ENCODE data around the gene ELP6. TPM values are rescaled to one million over a fixed set of nuclear protein-coding genes. Genes with fewer than 3 reads are reported as not detected.
"Not testable (repeated sequence)": the region's sequence is repeated elsewhere in the genome, so short reads cannot be mapped to it uniquely, and the experiment has no call there.

The ELP6 gene
- total RNA-seq, 1 donor from 2014 or later, result 17.6 TPM

DNA sequence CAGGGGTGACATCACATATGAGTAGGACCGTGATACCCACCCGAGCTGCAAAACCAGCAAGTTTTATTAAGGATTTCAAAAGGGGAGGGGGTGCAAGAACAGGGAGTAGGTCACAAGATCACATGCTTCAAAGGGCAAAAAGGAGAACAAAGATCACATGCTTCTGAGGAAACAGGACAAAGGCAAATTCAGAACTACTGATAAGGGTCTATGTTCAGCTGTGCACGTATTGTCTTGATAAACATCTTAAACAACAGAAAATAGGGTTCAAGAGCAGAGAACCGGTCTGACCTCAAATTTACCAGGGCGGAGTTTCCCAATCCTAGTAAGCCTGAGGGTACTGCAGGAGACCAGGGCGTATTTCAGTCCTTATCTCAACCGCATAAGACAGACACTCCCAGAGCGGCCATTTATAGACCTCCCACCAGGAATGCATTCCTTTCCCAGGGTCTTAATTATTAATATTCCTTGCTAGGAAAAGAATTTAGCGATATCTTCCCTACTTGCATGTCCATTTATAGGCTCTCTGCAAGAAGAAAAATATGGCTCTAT lies 53.9 kb downstream of the ELP6 start:
- DNase-seq, result not testable (repeated sequence)

DNA sequence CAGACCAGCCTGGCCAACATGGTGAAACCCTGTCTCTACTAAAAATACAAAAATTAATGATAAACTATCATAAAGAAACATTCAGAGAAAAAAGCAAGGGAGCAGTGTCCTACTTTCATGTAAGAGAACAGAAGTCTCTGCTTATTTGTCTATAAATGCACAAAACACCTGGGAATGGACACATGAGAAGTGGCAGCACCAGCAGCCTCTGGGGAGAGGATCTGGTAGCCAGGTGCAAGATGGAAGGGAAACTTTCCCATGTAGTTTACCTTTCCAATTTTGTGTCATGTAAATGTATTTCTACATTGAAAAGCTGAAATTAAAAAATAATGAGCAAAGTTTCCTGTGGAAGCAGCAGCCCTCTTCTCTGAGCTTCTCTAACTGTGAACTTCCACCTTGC lies 56.5 kb downstream of the ELP6 start:
- no peak for DNase-seq

DNA sequence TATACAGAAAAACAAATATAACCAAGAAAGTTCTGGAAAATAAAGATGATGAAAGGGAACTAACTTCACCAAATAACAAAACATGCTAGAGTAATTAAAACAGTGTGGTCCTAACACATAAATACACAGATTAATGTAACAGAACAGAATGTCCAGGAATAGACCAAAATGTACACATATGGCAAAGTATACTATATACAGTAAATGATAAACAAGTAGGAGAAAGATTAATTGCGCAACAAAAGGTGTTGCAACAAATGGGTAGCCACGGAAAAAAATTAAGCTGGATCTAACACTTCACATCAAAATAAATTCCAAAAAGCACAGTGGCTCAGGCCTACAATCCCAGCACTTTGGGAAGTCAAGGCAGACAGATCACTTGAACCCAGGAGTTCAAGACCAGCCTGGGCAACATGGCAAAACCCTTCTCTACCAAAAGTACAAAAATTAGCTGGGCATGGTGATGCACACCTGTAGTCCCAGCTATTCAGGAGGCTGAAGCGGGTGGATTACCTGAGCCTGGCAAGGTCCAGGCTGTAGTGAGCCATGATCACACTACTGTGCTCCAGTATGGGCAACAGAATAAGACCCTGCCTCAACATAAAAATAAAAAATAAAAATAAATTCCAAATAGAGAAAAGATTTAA lies 57.6 kb downstream of the ELP6 start:
- DNase-seq, result no peak

- no peak for DNase-seq
Observed at GRCh38 chr3:47452453-47453215, 60.9 kb downstream of the ELP6 start.

Small RNA genes lying within 50 kb of the gene (small RNA-seq; reads per million reads assigned to genes)
- gene AC099778.2 (ENCODE audit: low replicate concordance) (not detected), gene RN7SL870P (ENCODE audit: low replicate concordance) (not detected)

Other genes with a start within 250 kb of the ELP6 start
- gene KIF9, start 230.9 kb downstream of the ELP6 start, total RNA-seq, result 2.1 TPM
- 14.0 TPM for gene KLHL18, start 230.8 kb downstream of the ELP6 start, total RNA-seq
- 17.4 TPM for gene PTPN23, start 132.7 kb downstream of the ELP6 start, total RNA-seq
- gene SCAP, start 37.8 kb downstream of the ELP6 start, total RNA-seq, result 44.6 TPM
- 1.2 TPM for gene CSPG5, start 65.2 kb upstream of the ELP6 start, total RNA-seq